Nephron (organoid): Measurements from ENCODE around the gene LGSN.

Experiments used
- H3K27ac Mint-ChIP-seq, 3 experiments: 2 replicates each; pipeline ENCODE4 v1.8.0; 2020; ENCODE audit warnings: mixed read lengths in 3 of 3, mild to moderate bottlenecking in 2 of 3, moderate library complexity in 1 of 3
- H3K27me3 Mint-ChIP-seq: 2 replicates; pipeline ENCODE4 v1.8.0; 2021; ENCODE audit warnings: low read depth, mild to moderate bottlenecking, moderate library complexity, mixed read lengths
- H3K36me3 Mint-ChIP-seq: 2 replicates; pipeline ENCODE4 v1.8.0; 2020; ENCODE audit warnings: low read depth, mixed read lengths
- H3K4me1 Mint-ChIP-seq: 2 replicates; pipeline ENCODE4 v1.8.0; 2020; ENCODE audit warnings: mixed read lengths
- H3K4me3 Mint-ChIP-seq, 3 experiments: 2 replicates each; pipeline ENCODE4 v1.8.0; 2020; ENCODE audit warnings: mild to moderate bottlenecking in 3 of 3, mixed read lengths in 3 of 3, moderate library complexity in 2 of 3
- H3K9me3 Mint-ChIP-seq: 2 replicates; pipeline ENCODE4 v1.8.0; 2020; ENCODE audit warnings: mixed read lengths
- CTCF ChIP-seq, 3 experiments: fragments of 200-600 bp; sonication (generic); IDR thresholded peaks; one replicate each; pipeline ENCODE4 v1.5.0; 2021; ENCODE audit warnings: antibody characterized with exemption in 3 of 3; ENCODE audit not compliant: unreplicated experiment in 3 of 3

LGSN gene

GRCh38 chr6:63352544-63353285 lies 32.9 kb upstream of the LGSN start:
- no peaks in the 10 kb centered on the region for H3K9me3 Mint-ChIP-seq
- peak; percentile 59 to 70 (median 62) for TF ChIP-seq CTCF (IDR thresholded peaks at IDR 0.05; ENCODE audit: unreplicated experiment in 3 of 3)
- no peak overlapping the region for H3K4me3 Mint-ChIP-seq
- no peaks in the 10 kb centered on the region for H3K27me3 Mint-ChIP-seq
- H3K27ac Mint-ChIP-seq: peak overlapping the region in 1 of 3 experiments; percentile 8
- no peaks in the 10 kb centered on the region for H3K36me3 Mint-ChIP-seq
- H3K4me1 Mint-ChIP-seq: no peaks in the 10 kb centered on the region

- no peaks in the 10 kb centered on the region for H3K36me3 Mint-ChIP-seq
- peak; percentile 30 to 51 (median 42) for TF ChIP-seq CTCF (IDR thresholded peaks at IDR 0.05; ENCODE audit: unreplicated experiment in 3 of 3)
- no peaks in the 10 kb centered on the region for H3K4me1 Mint-ChIP-seq
- H3K4me3 Mint-ChIP-seq: no peak overlapping the region
- no peaks in the 10 kb centered on the region for H3K9me3 Mint-ChIP-seq
- H3K27ac Mint-ChIP-seq: peak overlapping the region in 2 of 3 experiments; percentile 8 to 18
- H3K27me3 Mint-ChIP-seq: no peaks in the 10 kb centered on the region
Measured at GRCh38 chr6:63352069-63352543, 32.3 kb upstream of the LGSN start.

- no peak for TF ChIP-seq CTCF (IDR thresholded peaks at IDR 0.05; ENCODE audit: unreplicated experiment in 3 of 3)
- Mint-ChIP-seq H3K36me3 (no peaks in the 10 kb centered on the region), H3K4me3 (no peak overlapping the region), H3K9me3 (no peaks in the 10 kb centered on the region), H3K27ac (peak overlapping the region in 2 of 3 experiments; percentile 56 to 85), H3K4me1 (no peaks in the 10 kb centered on the region), H3K27me3 (no peaks in the 10 kb centered on the region)
Measured at GRCh38 chr6:63349401-63349800, 29.6 kb upstream of the LGSN start.

- H3K36me3 Mint-ChIP-seq: no peaks in the 10 kb centered on the region
- no peaks in the 10 kb centered on the region for H3K4me1 Mint-ChIP-seq
- H3K27ac Mint-ChIP-seq: peak overlapping the region in 2 of 3 experiments; percentile 56 to 85
- H3K4me3 Mint-ChIP-seq: peak overlapping the region in 1 of 3 experiments; percentile 26
- H3K27me3 Mint-ChIP-seq: no peaks in the 10 kb centered on the region
- H3K9me3 Mint-ChIP-seq: no peaks in the 10 kb centered on the region
- TF ChIP-seq CTCF (IDR thresholded peaks at IDR 0.05; ENCODE audit: unreplicated experiment in 3 of 3): no peak
Measured at GRCh38 chr6:63348836-63349235, 29.1 kb upstream of the LGSN start.

DNA sequence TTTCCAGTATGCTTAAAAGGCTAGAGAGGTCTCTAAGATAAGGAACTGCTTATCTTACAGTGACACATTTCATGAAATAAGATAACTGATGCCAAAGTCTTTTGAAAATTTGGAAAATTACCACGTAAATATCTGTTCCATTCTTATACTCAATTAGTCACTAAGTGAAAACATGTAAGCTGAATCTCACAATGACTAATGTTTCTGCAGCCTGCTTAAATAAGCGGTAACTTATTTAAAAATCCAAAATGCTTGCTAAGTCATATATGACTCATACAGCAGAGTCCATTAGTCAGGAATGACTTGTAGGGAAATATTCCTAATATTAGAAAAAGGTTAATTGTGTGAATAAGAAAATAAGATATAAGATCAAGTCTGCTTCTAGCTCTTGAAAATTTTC lies 27.8 kb upstream of the LGSN start:
- no peak for TF ChIP-seq CTCF (IDR thresholded peaks at IDR 0.05; ENCODE audit: unreplicated experiment in 3 of 3)
- Mint-ChIP-seq H3K4me3 (peak overlapping the region in 1 of 3 experiments; percentile 43), H3K9me3 (no peaks in the 10 kb centered on the region), H3K27me3 (no peaks in the 10 kb centered on the region), H3K36me3 (no peaks in the 10 kb centered on the region), H3K4me1 (no peaks in the 10 kb centered on the region), H3K27ac (peak overlapping the region in 2 of 3 experiments; percentile 18 to 85)
